Activated T-cell treated with anti-CD3 and anti-CD28 coated beads, Interleukin-2, amount 50 U/mL, for 24 hours (primary cell): Measurements from ENCODE around the gene EPG5.
A peak's percentile ranks its signal among the peaks of the same experiment; 100 is the strongest.
"Not testable (repeated sequence)": the region's sequence is repeated elsewhere in the genome, so short reads cannot be mapped to it uniquely, and the experiment has no call there.

Experiments
- DNase-seq: peaks from one replicate; pipeline ENCODE4 v3.0.0-alpha.2; 2020
- H3K27ac Mint-ChIP-seq: 2 replicates; pipeline ENCODE4 v1.8.0; 2020; ENCODE audit warnings: mild to moderate bottlenecking, mixed read lengths
- H3K27me3 Mint-ChIP-seq: 2 replicates; pipeline ENCODE4 v1.8.0; 2020; ENCODE audit warnings: mixed read lengths
- H3K36me3 Mint-ChIP-seq: 2 replicates; pipeline ENCODE4 v1.8.0; 2020; ENCODE audit warnings: low read depth, mixed read lengths
- H3K4me1 Mint-ChIP-seq: 2 replicates; pipeline ENCODE4 v1.8.0; 2020; ENCODE audit warnings: low read depth, mixed read lengths
- H3K4me3 Mint-ChIP-seq: 2 replicates; pipeline ENCODE4 v1.8.0; 2020; ENCODE audit warnings: mild to moderate bottlenecking, moderate library complexity, mixed read lengths
- H3K9me3 Mint-ChIP-seq: 2 replicates; pipeline ENCODE4 v1.8.0; 2020; ENCODE audit warnings: mixed read lengths

EPG5 gene

DNA sequence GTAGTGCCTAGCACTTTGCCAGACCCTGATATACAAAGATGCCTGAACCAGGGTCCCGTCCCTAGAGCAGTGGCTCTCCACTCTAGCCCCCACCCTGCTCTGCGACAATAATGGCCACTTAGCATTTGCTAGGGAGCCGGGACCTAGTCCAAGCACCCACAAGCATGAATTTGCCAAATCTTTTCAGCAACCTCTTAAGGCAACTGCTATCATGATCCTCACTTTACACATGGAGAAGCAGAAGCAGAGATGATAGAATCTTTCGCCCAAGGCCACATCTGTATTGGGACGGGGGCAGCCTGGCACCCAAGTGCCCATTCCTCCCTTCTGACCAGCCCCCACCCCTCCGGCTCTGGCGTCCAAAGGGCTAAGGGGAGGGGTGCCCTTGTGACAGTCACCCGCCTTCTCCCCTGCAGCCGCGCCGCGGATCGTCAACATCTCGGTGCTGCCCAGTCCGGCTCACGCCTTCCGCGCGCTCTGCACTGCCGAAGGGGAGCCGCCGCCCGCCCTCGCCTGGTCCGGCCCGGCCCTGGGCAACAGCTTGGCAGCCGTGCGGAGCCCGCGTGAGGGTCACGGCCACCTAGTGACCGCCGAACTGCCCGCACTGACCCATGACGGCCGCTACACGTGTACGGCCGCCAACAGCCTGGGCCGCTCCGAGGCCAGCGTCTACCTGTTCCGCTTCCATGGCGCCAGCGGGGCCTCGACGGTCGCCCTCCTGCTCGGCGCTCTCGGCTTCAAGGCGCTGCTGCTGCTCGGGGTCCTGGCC lies 128.6 kb downstream of the EPG5 start:
- Mint-ChIP-seq H3K9me3 (no peaks in the 10 kb centered on the region), H3K27ac (no peak overlapping the region), H3K27me3 (peaks cover 55% of the 10 kb centered on the region), H3K4me3 (no peak overlapping the region), H3K36me3 (no peaks in the 10 kb centered on the region), H3K4me1 (peaks cover 16% of the 10 kb centered on the region)
- no peak for DNase-seq

GRCh38 chr18:45837283-45838070 lies 129.7 kb downstream of the EPG5 start:
- peaks cover 16% of the 10 kb centered on the region for H3K4me1 Mint-ChIP-seq
- H3K9me3 Mint-ChIP-seq: no peaks in the 10 kb centered on the region
- no peaks in the 10 kb centered on the region for H3K36me3 Mint-ChIP-seq
- DNase-seq: peak; percentile 54
- H3K27ac Mint-ChIP-seq: no peak overlapping the region
- H3K27me3 Mint-ChIP-seq: peaks cover 55% of the 10 kb centered on the region
- H3K4me3 Mint-ChIP-seq: peak overlapping the region; percentile 15

GRCh38 chr18:45836242-45837205 lies 130.6 kb downstream of the EPG5 start:
- no peak for DNase-seq
- Mint-ChIP-seq H3K4me3 (no peak overlapping the region), H3K4me1 (peaks cover 16% of the 10 kb centered on the region), H3K27me3 (peaks cover 57% of the 10 kb centered on the region), H3K36me3 (no peaks in the 10 kb centered on the region), H3K27ac (no peak overlapping the region), H3K9me3 (no peaks in the 10 kb centered on the region)

GRCh38 chr18:45835057-45835636 lies 132.0 kb downstream of the EPG5 start:
- peaks cover 50% of the 10 kb centered on the region for H3K27me3 Mint-ChIP-seq

GRCh38 chr18:45834306-45834705 lies 132.8 kb downstream of the EPG5 start:
- H3K27ac Mint-ChIP-seq: no peak overlapping the region
- H3K9me3 Mint-ChIP-seq: no peaks in the 10 kb centered on the region
- H3K36me3 Mint-ChIP-seq: no peaks in the 10 kb centered on the region
- H3K4me1 Mint-ChIP-seq: peaks cover 14% of the 10 kb centered on the region
- no peak overlapping the region for H3K4me3 Mint-ChIP-seq
- peaks cover 45% of the 10 kb centered on the region for H3K27me3 Mint-ChIP-seq
- DNase-seq: no peak

More at GRCh38 chr18:45835057-45835636, 132.0 kb downstream of the EPG5 start:
- Mint-ChIP-seq H3K4me3 (no peak overlapping the region), H3K27ac (no peak overlapping the region), H3K36me3 (no peaks in the 10 kb centered on the region), H3K4me1 (peaks cover 16% of the 10 kb centered on the region), H3K9me3 (no peaks in the 10 kb centered on the region)
- no peak for DNase-seq

DNA sequence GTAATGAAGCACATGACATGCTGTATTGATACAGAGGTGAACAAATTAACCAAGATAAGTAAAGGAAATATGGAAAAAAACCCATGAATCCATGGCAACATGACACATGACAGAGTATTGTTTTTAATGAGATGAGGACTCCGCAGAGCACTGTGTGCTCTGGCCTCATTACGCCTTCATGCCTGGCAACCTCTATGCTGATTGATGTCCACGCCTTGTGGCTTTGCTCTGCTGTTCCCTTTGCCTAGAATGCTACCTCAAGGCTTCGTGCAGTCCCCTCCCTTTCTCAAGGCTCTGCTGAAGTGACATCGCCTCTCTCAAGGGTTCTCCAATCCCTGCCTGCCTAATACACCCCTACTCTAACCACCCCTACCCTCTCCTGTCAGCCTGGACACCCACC lies 133.3 kb downstream of the EPG5 start:
- H3K27me3 Mint-ChIP-seq: peaks cover 42% of the 10 kb centered on the region

GRCh38 chr18:45830917-45831316 lies 136.2 kb downstream of the EPG5 start:
- Mint-ChIP-seq H3K27me3 (peaks cover 22% of the 10 kb centered on the region), H3K9me3 (no peaks in the 10 kb centered on the region), H3K4me3 (no peak overlapping the region), H3K27ac (no peak overlapping the region), H3K4me1 (peaks cover 9% of the 10 kb centered on the region), H3K36me3 (no peaks in the 10 kb centered on the region)
- DNase-seq: no peak

More for the DNA sequence above, 133.3 kb downstream of the EPG5 start:
- no peak for DNase-seq
- Mint-ChIP-seq H3K4me1 (peaks cover 11% of the 10 kb centered on the region), H3K27ac (no peak overlapping the region), H3K4me3 (no peak overlapping the region), H3K9me3 (no peaks in the 10 kb centered on the region), H3K36me3 (no peaks in the 10 kb centered on the region)

DNA sequence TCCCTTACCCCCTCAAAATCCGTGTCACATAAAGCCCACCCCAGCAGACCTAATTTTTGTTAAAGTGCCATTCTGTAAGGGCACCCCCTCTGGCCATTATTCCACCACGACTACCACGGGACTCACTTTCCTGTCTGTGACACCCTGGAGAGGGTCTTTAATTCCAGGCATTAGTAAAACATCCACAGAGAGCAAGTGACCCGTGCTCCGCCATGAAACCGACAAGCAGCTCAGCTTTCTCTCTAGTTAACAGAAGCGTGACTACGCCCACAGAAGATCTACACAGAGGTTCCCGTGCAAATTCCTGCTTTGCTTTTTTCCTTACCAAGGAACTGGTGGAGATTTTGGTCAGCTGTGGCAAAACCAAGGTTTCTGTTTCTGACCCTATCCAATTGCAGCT lies 137.3 kb downstream of the EPG5 start:
- Mint-ChIP-seq H3K9me3 (no peaks in the 10 kb centered on the region), H3K4me1 (peaks cover 15% of the 10 kb centered on the region), H3K27ac (no peak overlapping the region), H3K27me3 (peaks cover 11% of the 10 kb centered on the region), H3K36me3 (no peaks in the 10 kb centered on the region), H3K4me3 (no peak overlapping the region)
- DNase-seq: no peak

GRCh38 chr18:45828917-45829811 lies 138.0 kb downstream of the EPG5 start:
- Mint-ChIP-seq H3K27me3 (peaks cover 9% of the 10 kb centered on the region), H3K4me3 (no peak overlapping the region), H3K27ac (no peak overlapping the region)

GRCh38 chr18:45826716-45827115 lies 140.4 kb downstream of the EPG5 start:
- H3K4me3 Mint-ChIP-seq, H3K9me3 Mint-ChIP-seq, H3K36me3 Mint-ChIP-seq, DNase-seq, H3K27me3 Mint-ChIP-seq, H3K27ac Mint-ChIP-seq: not testable (repeated sequence)
- H3K4me1 Mint-ChIP-seq: peaks cover 21% of the 10 kb centered on the region

More at GRCh38 chr18:45828917-45829811, 138.0 kb downstream of the EPG5 start:
- Mint-ChIP-seq H3K36me3 (no peaks in the 10 kb centered on the region), H3K9me3 (no peaks in the 10 kb centered on the region), H3K4me1 (peaks cover 21% of the 10 kb centered on the region)
- no peak for DNase-seq

DNA sequence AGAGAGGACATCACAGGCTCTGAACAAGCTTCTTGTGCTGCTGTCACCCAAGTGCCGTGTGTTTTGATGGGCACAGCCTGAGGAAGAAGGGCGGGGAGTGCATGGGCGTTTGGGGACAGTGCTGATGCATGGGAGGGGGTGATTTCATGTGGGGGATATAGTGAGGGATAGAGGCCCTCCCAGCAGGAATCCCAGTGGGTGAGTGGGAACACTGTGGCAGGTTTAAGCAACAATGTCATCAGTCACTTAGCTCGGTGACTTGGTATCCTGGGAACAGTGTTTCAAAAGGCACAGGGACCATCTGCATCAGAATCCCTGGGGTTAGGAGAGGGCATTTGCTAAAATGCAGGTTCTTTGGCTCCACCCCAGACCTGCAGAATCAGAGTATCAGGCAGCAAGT lies 141.0 kb downstream of the EPG5 start:
- H3K27ac Mint-ChIP-seq: no peak overlapping the region
- H3K27me3 Mint-ChIP-seq: peaks cover 12% of the 10 kb centered on the region
- no peaks in the 10 kb centered on the region for H3K9me3 Mint-ChIP-seq
- H3K4me3 Mint-ChIP-seq: no peak overlapping the region
- H3K36me3 Mint-ChIP-seq: no peaks in the 10 kb centered on the region
- no peak for DNase-seq
- H3K4me1 Mint-ChIP-seq: peaks cover 21% of the 10 kb centered on the region

DNA sequence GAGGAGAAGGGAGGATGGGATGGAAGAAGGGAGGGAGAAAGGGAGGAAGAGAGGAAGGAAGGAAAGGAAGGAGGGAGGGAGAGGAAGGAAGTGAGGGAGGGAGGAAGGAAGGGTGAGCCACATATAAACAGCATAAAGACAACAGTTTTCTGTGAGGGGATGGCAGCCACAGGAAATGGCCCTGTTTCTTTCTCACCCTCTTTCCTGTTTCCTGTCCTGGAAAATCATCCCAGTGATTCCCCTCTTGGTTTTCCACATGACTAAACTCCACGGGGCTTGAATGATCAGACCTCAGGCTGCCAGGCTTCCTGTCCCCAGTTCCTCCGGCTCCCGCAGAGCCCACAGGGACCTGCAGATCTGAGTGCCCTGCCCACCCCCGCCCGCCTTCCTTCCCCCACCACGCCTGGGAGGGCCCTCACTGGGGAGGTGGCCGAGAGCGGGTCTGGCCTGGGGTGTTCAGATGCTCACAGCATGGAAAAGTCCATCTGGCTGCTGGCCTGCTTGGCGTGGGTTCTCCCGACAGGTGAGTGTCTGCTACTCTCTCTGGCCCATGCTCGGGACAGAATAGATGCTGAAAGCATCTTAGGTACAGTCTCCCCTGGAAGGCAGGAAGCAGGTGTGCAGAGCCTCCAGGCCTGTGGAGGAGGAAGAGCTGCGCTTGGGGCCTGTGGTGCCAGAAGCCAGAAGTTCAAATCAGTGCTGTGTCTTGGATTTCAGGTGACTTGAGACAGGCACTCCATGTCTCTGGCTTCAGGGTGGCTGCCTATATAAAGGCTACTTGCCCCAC lies 141.7 kb downstream of the EPG5 start, which contains the start of gene SIGLEC15:
Gene SIGLEC15, plus strand, starts transcription at position 418 of the 787 bp plus-strand sequence. Its CDS starts 54 bp downstream, at position 472.
- H3K9me3 Mint-ChIP-seq: no peaks in the 10 kb centered on the region
- DNase-seq: no peak
- H3K27me3 Mint-ChIP-seq: peaks cover 18% of the 10 kb centered on the region
- no peak within 1 kb of the TSS for H3K4me3 Mint-ChIP-seq
- H3K27ac Mint-ChIP-seq: peak within 1 kb of the TSS; percentile 65
- H3K4me1 Mint-ChIP-seq: peaks cover 21% of the 10 kb centered on the region
- H3K36me3 Mint-ChIP-seq: no peaks in the 10 kb centered on the region
